NCI-H2081 (cell line): ENCODE measurements around the gene KPNA1.
"Not testable (repeated sequence)": the region's sequence is repeated elsewhere in the genome, so short reads cannot be mapped to it uniquely, and the experiment has no call there.

Experiments used
- DNase-seq, 2 experiments: peaks; one replicate each; lab custom pipeline; 2025; lab: John Stamatoyannopoulos, UW

KPNA1 gene

DNA sequence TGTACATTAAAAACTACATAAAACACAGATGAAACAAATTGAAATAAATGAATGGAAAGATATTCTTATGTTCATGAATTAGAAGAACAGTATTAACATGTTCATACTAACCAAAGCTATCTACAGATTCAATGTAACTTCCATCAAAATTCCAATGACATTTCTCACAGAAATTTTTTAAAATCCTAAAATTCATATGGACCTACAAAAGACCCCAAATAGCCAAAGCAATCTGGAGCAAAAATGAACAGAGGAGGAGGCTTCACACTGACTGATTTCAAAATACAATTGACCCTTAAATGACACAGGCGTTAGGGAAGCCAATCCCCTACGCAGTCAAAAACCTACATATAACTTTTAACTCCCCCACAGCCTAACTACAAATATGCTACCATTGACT, 39.4 kb downstream of the KPNA1 start:
- no peak for DNase-seq

GRCh38 chr3:122469659-122470058, 45.1 kb downstream of the KPNA1 start:
- no peak for DNase-seq

DNA sequence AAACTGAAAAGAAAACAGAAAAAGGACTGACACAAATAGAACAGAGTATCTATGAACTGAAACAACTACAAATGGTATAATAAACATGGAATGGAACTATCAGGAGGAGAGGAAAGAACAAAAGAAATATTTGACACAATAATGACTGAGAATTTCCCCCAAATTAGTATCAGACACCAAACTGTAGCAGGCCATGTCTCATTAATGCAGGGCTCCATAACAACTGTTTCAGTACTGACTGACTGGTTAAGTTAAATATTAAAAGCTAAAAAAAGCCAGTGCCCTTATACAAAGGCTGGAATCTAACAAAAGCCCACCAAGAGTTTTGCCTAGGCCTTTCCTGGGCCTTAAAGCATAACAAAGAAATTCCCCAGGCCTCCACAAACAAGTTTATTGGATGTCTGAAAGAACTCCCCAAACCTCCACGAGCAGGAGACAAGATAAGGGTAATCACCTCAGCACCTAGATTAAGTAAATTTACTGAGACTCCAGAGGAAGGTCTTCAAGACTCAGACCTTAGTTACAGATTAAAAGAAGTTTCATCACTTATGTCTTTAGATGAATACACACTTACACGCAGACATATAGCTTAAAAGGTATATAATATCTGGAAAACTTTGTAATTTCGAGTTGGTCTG, 45.7 kb downstream of the KPNA1 start:
- no peak for DNase-seq

GRCh38 chr3:122466701-122467240, 48.0 kb downstream of the KPNA1 start:
- no peak for DNase-seq

- DNase-seq = no peak
Observed at GRCh38 chr3:122464659-122465058, 50.1 kb downstream of the KPNA1 start.

DNA sequence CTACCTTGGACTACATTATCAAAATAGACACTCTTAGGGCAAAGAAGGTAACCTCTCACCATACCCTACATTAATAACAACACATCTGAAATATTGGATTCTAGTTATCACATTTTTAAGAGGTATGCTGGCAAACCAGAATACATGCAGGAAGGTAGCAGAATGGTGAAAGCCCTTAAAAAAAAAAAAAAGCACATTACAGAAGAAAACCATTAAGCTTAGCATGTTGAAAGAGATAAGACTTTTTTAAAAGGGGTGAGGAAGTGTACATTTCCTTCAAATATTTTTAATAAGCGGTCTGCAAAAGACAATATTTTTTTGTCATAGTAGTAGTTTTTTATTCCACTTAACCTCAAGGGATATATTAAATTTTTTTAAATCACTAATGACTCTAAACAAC, 52.3 kb downstream of the KPNA1 start:
- no peak for DNase-seq

DNA sequence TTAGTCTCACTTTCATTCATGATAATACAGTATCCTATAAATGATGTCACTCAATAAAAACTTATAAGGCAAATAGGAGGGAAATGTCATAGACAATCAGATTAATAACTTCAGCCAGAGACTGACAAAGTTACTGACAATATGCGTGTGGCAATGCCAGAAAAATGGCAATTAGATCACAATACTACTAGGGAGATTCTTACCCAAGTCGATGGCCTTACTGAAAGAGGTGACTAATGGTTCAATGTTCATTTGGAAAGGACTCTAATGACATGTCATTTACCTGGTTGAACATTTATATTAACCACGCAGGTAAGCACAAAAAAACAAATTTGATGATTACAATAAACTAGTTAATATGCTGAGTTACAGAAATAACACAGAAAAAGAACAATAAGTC, 52.9 kb downstream of the KPNA1 start:
- no peak for DNase-seq

DNA sequence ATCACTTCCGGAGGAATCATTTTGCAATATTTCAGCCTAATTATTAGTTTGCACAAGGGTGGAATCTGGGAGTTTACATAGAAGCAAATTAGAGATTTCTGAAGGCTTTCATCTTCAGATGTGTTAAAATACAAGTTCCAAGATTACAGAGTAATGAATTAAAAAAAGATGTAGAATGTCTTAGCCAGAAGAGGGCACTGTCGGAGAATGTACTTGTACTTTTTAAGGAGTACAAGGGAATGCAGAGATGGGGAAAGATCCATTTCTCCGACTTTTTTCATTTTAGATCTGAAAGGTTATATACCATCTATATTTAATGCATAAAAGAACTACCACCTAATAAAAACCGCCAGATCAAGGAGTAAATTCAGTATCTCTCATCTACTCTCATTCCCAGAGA, 55.7 kb downstream of the KPNA1 start:
- DNase-seq = no peak

DNA sequence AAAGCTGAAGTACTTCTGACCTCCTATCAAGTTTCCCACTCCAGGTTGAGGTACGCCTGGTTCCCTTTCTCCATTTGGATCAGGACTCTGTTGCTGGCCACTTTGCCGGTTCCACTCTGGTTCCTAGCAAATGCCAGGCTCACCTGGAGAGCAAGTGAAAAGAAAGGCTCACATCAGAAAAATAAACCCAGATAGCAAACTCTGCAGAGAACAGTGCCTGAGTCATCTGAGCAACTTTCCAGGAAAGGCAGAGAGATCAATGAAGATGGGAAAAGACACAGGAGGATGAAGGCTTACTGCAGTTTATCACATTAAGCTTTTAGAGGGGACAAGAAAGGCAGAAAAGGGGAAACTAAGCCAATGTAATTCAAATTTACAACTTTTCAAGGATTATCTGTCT, 57.0 kb downstream of the KPNA1 start:
- no peak for DNase-seq

DNA sequence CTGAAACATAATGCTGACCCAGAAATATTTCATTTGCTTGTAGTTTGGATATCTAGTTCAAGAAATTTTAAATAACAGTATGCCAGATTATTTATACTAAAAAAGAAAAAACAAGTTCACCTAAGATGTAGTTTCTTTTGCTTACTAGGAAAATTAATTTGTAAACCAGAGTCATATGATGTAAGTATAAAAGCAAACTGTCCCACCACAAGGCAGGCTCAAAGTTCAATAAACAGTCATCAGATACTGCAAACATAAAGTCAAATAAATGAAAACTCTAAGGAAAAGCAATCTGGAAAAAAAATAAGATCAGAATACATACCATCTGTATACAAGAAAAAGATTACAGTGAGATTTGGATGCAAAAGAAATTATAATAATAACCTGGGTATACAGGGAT, 58.7 kb downstream of the KPNA1 start:
- no peak for DNase-seq

GRCh38 chr3:122451371-122451770, 63.4 kb downstream of the KPNA1 start:
- no peak for DNase-seq

GRCh38 chr3:122448218-122448617, 66.5 kb downstream of the KPNA1 start:
- not testable (repeated sequence) for DNase-seq

DNA sequence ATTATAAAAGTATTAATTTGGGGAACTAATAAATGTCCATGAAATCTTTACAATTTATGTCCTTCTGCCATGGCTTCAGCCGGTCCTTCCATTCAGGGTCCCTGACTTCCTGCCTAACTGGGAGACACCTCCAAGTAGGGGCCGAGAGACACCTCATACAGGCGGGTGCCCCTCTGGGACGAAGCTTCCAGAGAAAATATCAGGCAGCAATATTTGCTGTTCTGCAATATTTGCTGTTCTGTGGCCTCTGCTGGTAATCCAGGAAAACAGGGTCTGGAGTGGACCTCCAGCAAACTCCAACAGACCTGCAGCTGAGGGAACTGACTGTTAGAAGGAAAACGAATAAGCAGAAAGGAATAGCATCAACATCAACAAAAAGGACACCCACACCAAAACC, 70.2 kb downstream of the KPNA1 start:
- DNase-seq = not testable (repeated sequence)

GRCh38 chr3:122443762-122444490, 70.8 kb downstream of the KPNA1 start:
- not testable (repeated sequence) for DNase-seq

- no peak for DNase-seq
Observed at GRCh38 chr3:122443090-122443489, 71.6 kb downstream of the KPNA1 start.

GRCh38 chr3:122435950-122436349, 78.8 kb downstream of the KPNA1 start:
- DNase-seq = no peak

GRCh38 chr3:122430371-122430770, 84.4 kb downstream of the KPNA1 start:
- no peak for DNase-seq

DNA sequence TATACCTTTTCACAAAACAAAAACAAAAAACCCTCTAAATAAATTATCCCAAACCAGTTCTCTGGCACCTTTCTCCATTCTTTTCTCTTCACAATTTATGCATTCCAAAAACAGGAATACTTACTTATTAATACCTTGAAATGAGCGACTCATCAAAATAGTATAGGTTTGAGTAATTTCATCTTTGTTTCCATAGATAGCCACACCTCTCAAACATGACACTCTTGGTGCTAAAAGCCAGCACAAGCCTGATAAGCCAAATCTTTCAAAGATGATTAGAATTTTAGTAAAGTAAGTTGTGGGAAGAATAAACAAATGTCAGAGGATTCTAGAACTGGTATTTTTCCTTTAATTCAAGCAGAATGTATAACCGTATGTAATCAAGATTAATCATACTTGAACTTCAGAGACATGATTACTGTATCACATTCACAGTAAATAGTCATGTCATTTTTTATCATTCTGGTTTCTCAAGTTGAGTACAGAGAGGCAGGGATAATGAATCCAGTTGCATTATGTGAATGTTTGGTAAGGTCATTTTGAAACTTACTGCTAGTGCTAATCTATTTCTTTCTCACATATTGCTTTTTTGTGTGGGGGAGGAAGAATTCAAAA, 86.8 kb downstream of the KPNA1 start:
- no peak for DNase-seq

DNA sequence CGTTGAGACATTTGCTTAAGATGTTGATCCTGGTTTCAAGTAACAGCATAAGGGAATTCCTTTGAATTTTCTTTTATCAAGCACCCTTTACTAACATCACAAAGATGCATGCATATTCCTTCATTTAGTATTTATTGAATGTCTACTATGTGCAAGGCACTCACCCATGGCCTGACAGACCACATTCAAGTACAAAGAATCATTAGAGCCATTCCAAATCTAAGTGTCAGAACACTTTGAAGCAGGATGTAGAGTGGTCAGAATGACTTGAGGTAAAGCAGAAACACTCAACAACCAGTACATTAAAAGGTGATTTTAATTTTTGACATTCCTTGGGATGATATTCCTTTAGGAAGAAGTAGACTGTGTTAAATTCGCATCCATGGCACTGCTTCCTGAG, 92.9 kb downstream of the KPNA1 start:
- DNase-seq = no peak

- no peak for DNase-seq
Observed at GRCh38 chr3:122421101-122421500, 93.6 kb downstream of the KPNA1 start.

DNA sequence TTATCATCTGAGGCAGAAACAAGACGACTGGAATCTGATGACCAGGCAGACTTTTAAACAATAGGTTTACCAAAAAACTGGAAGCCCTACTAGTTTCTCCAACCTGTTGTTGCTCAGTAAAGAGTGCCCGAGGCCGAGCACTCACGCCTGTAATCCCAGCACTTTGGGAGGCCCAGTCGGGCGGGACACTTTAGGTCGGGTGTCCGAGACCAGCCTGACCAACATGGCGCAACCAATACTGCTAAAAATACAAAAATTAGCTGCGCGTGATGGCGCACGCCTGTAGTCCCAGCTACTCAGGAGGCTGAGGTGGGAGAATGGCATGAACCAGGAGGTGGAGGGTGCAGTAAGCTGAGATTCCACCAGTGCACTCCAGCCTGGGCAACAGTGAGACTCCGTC, 97.8 kb downstream of the KPNA1 start:
- no peak for DNase-seq

DNA sequence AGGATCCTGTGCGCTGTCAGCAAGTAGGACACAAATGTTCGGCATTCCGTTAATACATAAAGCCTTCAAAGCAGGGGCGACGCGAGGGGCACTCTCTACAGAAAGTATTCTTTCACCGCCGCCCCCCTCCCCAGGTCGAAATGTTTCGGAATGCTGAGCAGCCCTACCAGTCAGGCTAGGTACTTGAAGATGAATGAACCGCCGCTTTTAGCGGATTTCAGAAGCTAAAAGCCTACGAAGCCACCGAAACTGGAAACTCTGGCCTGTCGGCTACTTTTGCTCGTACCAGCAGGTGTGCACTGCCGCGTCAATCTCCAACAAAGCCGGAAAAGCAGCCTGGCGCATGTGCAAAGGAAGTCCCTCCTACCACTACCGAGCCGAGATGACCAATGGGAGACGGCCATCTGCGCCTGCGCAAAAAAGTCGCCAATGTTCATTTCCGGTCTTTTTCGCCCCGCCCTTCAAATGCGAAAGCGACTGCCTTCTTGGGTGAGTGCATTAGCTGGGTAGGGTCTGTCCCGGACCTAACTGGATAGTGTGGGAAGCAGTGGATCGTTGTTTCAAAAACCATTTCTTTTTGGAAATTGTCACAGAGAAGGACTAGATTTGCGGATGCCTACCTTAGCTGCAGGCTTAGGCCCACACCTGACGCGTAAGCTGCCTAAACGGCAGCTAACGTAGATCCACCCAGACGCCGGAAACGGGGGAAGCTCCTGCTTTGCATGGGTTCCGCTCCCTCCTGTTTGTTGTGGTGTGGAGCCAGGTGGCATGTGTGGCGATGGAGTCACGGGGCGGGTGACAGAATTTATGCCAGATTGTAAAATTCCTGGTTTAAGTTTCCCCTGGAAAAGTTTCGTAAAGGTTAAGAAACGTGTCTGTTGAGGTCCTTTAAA, 98.7 kb downstream of the KPNA1 start, which contains the start of gene WDR5B:
TSS of gene WDR5B (minus strand) at position 301 of the 893 bp plus-strand sequence. CDS start 534 bp downstream, outside the sequence.
- no peak for DNase-seq
